ENCODE measurements around the gene LRRC7. TPM values are rescaled to one million over a fixed set of nuclear protein-coding genes. Genes with fewer than 3 reads are reported as not detected.
A peak's percentile ranks its signal among the peaks of the same experiment; 100 is the strongest.
"Not testable (repeated sequence)": the region's sequence is repeated elsewhere in the genome, so short reads cannot be mapped to it uniquely, and the experiment has no call there.

LRRC7 gene
- total and polyA plus RNA-seq, 8 donors, result 3.4 to 5.9 (median 5.1) TPM; not detected in 2

DNA sequence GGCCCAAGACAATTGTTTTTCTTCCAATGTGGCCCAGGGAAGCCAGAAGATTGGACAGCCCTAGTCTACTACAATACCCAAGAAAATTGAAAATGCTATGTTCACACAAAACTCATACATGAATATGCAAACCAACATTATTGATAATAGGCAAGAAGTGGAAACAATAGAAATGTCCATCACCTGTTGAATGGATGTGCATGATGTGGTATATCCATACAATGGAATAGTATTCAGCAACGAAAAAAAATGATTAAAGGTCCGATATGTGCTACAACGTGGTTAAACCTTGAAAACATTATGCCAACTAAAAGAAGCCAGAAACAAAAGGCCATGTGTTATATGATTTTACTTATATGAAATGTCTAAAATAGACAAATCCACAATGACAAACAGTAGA lies 375.3 kb downstream of the LRRC7 start:
- Histone ChIP-seq H3K9me3 (peaks cover 0 to 16% of the 10 kb centered on the region in 2 donors), H3K27ac (no peak overlapping the region), H3K4me1 (no peaks in the 10 kb centered on the region), H3K27me3 (no peaks in the 10 kb centered on the region), H3K36me3 (no peaks in the 10 kb centered on the region), H3K4me3 (no peak overlapping the region)
- no peak for ATAC-seq
- intact Hi-C loops (cut with DNase I), result no loop called here
- no peak for TF ChIP-seq CTCF (IDR thresholded peaks at IDR 0.05)
- DNase-seq, result no peak

GRCh38 chr1:69946935-69947334 lies 379.2 kb downstream of the LRRC7 start:
- Histone ChIP-seq H3K4me3 (no peak overlapping the region), H3K27ac (no peak overlapping the region), H3K27me3 (no peaks in the 10 kb centered on the region), H3K4me1 (no peaks in the 10 kb centered on the region), H3K36me3 (no peaks in the 10 kb centered on the region), H3K9me3 (peaks cover 0 to 16% of the 10 kb centered on the region in 2 donors)
- intact Hi-C loops (cut with DNase I), result no loop called here
- DNase-seq (no peak), ATAC-seq (no peak)
- no peak for TF ChIP-seq CTCF (IDR thresholded peaks at IDR 0.05)

DNA sequence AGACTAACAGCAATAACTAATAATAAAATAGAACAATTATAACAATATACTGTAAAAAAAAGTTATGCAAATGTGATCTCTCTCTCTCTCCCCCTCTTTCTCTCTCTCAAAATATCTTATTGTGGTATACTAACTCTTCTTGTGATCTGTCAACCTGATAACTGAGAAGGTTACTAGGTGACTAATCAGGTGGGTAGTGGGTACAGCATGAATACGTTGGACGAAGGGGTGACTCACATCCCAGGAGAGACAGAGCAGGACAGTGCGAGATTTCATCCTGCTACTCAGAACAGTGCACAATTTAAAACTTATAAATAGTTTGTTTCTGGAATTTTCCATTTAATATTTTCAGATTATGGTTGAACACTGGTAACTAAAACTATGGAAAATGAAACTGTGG lies 380.1 kb downstream of the LRRC7 start:
- peaks cover 0 to 16% of the 10 kb centered on the region in 2 donors for H3K9me3 ChIP-seq
- no peaks in the 10 kb centered on the region for H3K36me3 ChIP-seq
- H3K27me3 ChIP-seq, result no peaks in the 10 kb centered on the region
- no peak for TF ChIP-seq CTCF (IDR thresholded peaks at IDR 0.05)
- no peak overlapping the region for H3K4me3 ChIP-seq
- intact Hi-C loops (cut with DNase I), result no loop called here
- ATAC-seq, result no peak
- no peak overlapping the region for H3K27ac ChIP-seq
- no peak for DNase-seq
- H3K4me1 ChIP-seq, result no peaks in the 10 kb centered on the region

DNA sequence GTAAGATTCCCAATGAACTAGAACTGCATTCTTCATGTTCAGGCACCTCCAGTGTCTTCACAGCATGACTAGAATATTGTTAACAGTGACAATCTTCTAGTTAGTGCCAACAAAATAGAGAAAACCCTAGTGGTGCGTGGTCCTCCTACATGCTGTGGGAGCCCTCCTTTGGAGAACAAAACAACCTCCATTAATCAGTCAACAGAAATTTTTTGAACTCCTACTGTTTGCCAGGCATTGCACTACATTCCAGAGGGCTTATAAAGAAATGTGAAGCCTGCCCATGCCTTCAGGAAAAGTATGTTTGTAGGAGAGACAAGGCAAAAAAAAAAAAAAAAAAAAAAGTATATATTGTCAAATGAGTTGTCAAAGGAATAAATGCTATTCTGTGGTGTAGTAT lies 385.0 kb downstream of the LRRC7 start:
- DNase-seq (no peak), ATAC-seq (no peak)
- no peaks in the 10 kb centered on the region for H3K4me1 ChIP-seq
- H3K36me3 ChIP-seq, result no peaks in the 10 kb centered on the region
- intact Hi-C loops (cut with DNase I), result no loop called here
- no peak for TF ChIP-seq CTCF (IDR thresholded peaks at IDR 0.05)
- H3K27me3 ChIP-seq, result no peaks in the 10 kb centered on the region
- H3K9me3 ChIP-seq, result no peaks in the 10 kb centered on the region
- no peak overlapping the region for H3K4me3 ChIP-seq
- no peak overlapping the region for H3K27ac ChIP-seq

- H3K4me1 ChIP-seq; ATAC-seq; H3K36me3 ChIP-seq; H3K27ac ChIP-seq; DNase-seq; H3K27me3 ChIP-seq; H3K4me3 ChIP-seq; intact Hi-C loops (cut with DNase I): not testable (repeated sequence)
- peaks cover 0 to 19% of the 10 kb centered on the region in 2 donors for H3K9me3 ChIP-seq
Observed at GRCh38 chr1:69962452-69962851, 394.7 kb downstream of the LRRC7 start.

- H3K27me3 ChIP-seq, result no peaks in the 10 kb centered on the region
- H3K27ac ChIP-seq, result no peak overlapping the region
- H3K36me3 ChIP-seq, result no peaks in the 10 kb centered on the region
- H3K4me3 ChIP-seq, result no peak overlapping the region
- intact Hi-C loops (cut with DNase I), result no loop called here
- H3K4me1 ChIP-seq, result no peaks in the 10 kb centered on the region
- DNase-seq (peak in 1 of 4 donors; percentile 16), ATAC-seq (no peak)
- TF ChIP-seq CTCF (IDR thresholded peaks at IDR 0.05), result no peak
- H3K9me3 ChIP-seq, result peaks cover 0 to 34% of the 10 kb centered on the region in 2 donors
Observed at GRCh38 chr1:69967245-69967766, 399.6 kb downstream of the LRRC7 start.

Measured in left lung (tissue), 10 donors.